Progenitor cell of endocrine pancreas (in vitro differentiated cells): ENCODE measurements around the gene FITM1. TPM values are rescaled to one million over a fixed set of nuclear protein-coding genes. Genes with fewer than 3 reads are reported as not detected.

Source experiments
- DNase-seq: peaks from one replicate; pipeline ENCODE4 v3.0.0; 2021; ENCODE audit warnings: low spot score; ENCODE audit not compliant: unreplicated experiment
- H3K27ac Mint-ChIP-seq: 2 replicates; pipeline ENCODE4 v1.8.0; 2021; ENCODE audit warnings: mild to moderate bottlenecking, moderate library complexity, mixed read lengths
- H3K27me3 Mint-ChIP-seq: 2 replicates; pipeline ENCODE4 v1.8.0; 2021; ENCODE audit warnings: mixed read lengths
- H3K36me3 Mint-ChIP-seq: 2 replicates; pipeline ENCODE4 v1.8.0; 2022; ENCODE audit warnings: mixed read lengths; ENCODE audit not compliant: insufficient read depth
- H3K4me1 Mint-ChIP-seq: 2 replicates; pipeline ENCODE4 v1.8.0; 2021; ENCODE audit warnings: low read depth, mixed read lengths
- H3K4me3 Mint-ChIP-seq: 2 replicates; pipeline ENCODE4 v1.8.0; 2021; ENCODE audit warnings: low read depth, mild to moderate bottlenecking, moderate library complexity, mixed read lengths
- H3K9me3 Mint-ChIP-seq: 2 replicates; pipeline ENCODE4 v1.8.0; 2021; ENCODE audit warnings: low read depth, mixed read lengths
- total RNA-seq: library from RNA; stranded (reverse); gene quantifications from 2 replicates; pipeline ENCODE4 v1.2.1, GENCODE V29; 2021
- TF ChIP-seq, protein P1 (sequence below): fragments of 200-600 bp; sonication (generic); IDR thresholded peaks from one replicate; pipeline ENCODE4 v1.5.0; 2021; ENCODE audit warnings: antibody characterized with exemption, mild to moderate bottlenecking; ENCODE audit not compliant: unreplicated experiment

FITM1 gene
- total RNA-seq, 1 donor from 2014 or later = 1.9 TPM

DNA sequence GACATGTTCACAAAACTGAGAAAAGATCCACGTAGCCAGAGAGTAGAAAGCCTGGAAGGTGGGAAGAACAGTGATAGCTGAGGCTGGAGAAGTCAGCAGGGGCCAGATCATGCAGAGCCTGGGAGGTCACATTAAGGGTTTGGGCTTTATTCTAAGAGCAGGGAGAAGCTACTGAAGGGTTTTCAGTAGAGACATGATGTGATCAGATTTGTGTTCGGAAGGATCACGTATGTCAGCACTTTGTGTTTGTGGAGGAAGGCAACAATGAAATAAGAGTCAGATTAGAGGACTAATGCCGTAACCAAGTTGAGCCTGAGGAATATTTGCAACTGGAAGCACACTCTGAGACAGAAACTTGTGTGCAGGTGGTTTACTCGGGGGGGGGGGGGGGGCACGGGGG is 40.6 kb upstream of the FITM1 start:
- H3K36me3 Mint-ChIP-seq = no peaks in the 10 kb centered on the region
- no peak overlapping the region for H3K4me3 Mint-ChIP-seq
- H3K27ac Mint-ChIP-seq = no peak overlapping the region
- no peaks in the 10 kb centered on the region for H3K9me3 Mint-ChIP-seq
- DNase-seq = no peak
- peaks cover 5% of the 10 kb centered on the region for H3K4me1 Mint-ChIP-seq
- TF ChIP-seq, protein P1, sequence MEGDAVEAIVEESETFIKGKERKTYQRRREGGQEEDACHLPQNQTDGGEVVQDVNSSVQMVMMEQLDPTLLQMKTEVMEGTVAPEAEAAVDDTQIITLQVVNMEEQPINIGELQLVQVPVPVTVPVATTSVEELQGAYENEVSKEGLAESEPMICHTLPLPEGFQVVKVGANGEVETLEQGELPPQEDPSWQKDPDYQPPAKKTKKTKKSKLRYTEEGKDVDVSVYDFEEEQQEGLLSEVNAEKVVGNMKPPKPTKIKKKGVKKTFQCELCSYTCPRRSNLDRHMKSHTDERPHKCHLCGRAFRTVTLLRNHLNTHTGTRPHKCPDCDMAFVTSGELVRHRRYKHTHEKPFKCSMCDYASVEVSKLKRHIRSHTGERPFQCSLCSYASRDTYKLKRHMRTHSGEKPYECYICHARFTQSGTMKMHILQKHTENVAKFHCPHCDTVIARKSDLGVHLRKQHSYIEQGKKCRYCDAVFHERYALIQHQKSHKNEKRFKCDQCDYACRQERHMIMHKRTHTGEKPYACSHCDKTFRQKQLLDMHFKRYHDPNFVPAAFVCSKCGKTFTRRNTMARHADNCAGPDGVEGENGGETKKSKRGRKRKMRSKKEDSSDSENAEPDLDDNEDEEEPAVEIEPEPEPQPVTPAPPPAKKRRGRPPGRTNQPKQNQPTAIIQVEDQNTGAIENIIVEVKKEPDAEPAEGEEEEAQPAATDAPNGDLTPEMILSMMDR = no peak
- H3K27me3 Mint-ChIP-seq = peaks cover 12% of the 10 kb centered on the region

- H3K27ac Mint-ChIP-seq = no peak overlapping the region
- no peak for DNase-seq
- H3K27me3 Mint-ChIP-seq = peaks cover 1% of the 10 kb centered on the region
- no peaks in the 10 kb centered on the region for H3K9me3 Mint-ChIP-seq
- H3K4me1 Mint-ChIP-seq = peaks cover 14% of the 10 kb centered on the region
- TF ChIP-seq, protein P1 = no peak
- no peak overlapping the region for H3K4me3 Mint-ChIP-seq
- no peaks in the 10 kb centered on the region for H3K36me3 Mint-ChIP-seq
Observed at GRCh38 chr14:24092110-24092504, 38.4 kb upstream of the FITM1 start.

DNA sequence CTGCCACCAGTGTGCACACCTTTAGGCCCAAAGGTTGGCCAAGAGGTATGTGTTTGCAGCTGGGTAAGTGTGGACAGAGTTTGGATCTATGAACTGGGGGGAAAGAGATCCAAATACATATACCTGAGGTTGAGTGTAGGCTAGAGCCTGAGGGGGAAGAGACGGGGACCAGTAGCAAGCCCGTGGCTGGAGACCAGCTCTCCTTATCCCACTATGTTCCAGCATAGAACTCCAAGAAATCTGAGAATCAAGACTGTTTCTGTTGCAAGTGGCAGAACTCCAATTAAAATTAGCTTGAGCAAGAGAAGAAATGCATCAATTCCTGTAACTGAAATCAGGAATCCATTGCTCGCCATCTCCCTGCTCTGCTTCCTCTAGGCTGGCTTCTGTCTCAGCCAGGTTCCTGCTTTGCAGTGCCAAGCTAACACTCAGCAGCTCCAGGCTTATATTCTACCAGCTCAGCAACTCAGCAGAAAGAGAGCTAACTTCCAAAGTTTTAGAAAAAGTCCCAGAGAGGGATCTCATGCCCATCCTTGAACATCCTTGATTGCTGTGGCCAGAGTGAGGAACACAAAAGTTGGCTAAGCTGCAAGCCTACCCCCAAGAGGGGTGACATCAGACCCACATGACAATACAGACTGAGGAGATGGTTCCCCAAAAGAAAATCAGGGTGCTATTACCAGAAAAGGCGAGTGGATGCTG is 37.8 kb upstream of the FITM1 start:
- Mint-ChIP-seq H3K4me3 (peak overlapping the region; percentile 96), H3K27ac (peak overlapping the region; percentile 73), H3K4me1 (peaks cover 14% of the 10 kb centered on the region), H3K36me3 (no peaks in the 10 kb centered on the region), H3K27me3 (no peaks in the 10 kb centered on the region), H3K9me3 (no peaks in the 10 kb centered on the region)
- TF ChIP-seq, protein P1 = no peak
- no peak for DNase-seq

- TF ChIP-seq, protein P1 = no peak
- H3K4me1 Mint-ChIP-seq = peaks cover 14% of the 10 kb centered on the region
- H3K9me3 Mint-ChIP-seq = no peaks in the 10 kb centered on the region
- no peaks in the 10 kb centered on the region for H3K36me3 Mint-ChIP-seq
- peak overlapping the region; percentile 96 for H3K4me3 Mint-ChIP-seq
- DNase-seq = no peak
- H3K27me3 Mint-ChIP-seq = no peaks in the 10 kb centered on the region
- H3K27ac Mint-ChIP-seq = peak overlapping the region; percentile 73
Observed at GRCh38 chr14:24093207-24093900, 37.1 kb upstream of the FITM1 start.

- Mint-ChIP-seq H3K36me3 (no peaks in the 10 kb centered on the region), H3K4me1 (peaks cover 14% of the 10 kb centered on the region), H3K27me3 (no peaks in the 10 kb centered on the region), H3K9me3 (no peaks in the 10 kb centered on the region), H3K4me3 (peak within 1 kb of the TSS; percentile 96), H3K27ac (peak within 1 kb of the TSS; percentile 96)
- TF ChIP-seq, protein P1 = peak; percentile 11
- DNase-seq = peak; percentile 74
Observed at GRCh38 chr14:24093901-24094840, 36.3 kb upstream of the FITM1 start, which contains the start of gene PCK2. Gene PCK2, plus strand, starts transcription at chr14:24094311. Its CDS starts 95 bp downstream, at chr14:24094406.
